B cell (primary cell): Measurements from ENCODE around the gene MED13. TPM values are rescaled to one million over a fixed set of nuclear protein-coding genes. Genes with fewer than 3 reads are reported as not detected.

Experiments used
- ATAC-seq: fragments of 200-7000 bp; cut with Tn5 transposase; one replicate; pipeline ENCODE4 v1.10.0; 2021; ENCODE audit warnings: low read depth, mild to moderate bottlenecking, moderate number of reproducible peaks, moderate library complexity
- CTCF ChIA-PET: fragments of 350-600 bp; sonication (Branson Sonifier 250); formaldehyde crosslinking; loops from one replicate; lab custom pipeline; 2021; ENCODE audit warnings: antibody characterized with exemption, inconsistent platforms; lab: Charles Lee
- POLR2A ChIA-PET: fragments of 350-600 bp; sonication (Branson Sonifier 250); formaldehyde crosslinking; loops from one replicate; lab custom pipeline; 2021; ENCODE audit warnings: antibody characterized with exemption; lab: Charles Lee
- DNase-seq: peaks from one replicate; pipeline ENCODE4 v3.0.0; 2013
- H2AFZ ChIP-seq: 2 replicates; pipeline ENCODE4 v1.6.1; 2012; ENCODE audit warnings: mild to moderate bottlenecking, low read depth, low read length; ENCODE audit not compliant: insufficient read depth, poor library complexity, severe bottlenecking
- H3K27ac ChIP-seq, 2 donors: 1 replicate in 1 of 2; 2 replicates in 1 of 2; pipeline ENCODE4 v1.5.1; 2012 to 2013; ENCODE audit warnings: low read length in 2 of 2, mild to moderate bottlenecking in 2 of 2, moderate library complexity in 1 of 2
- H3K27me3 ChIP-seq, 4 experiments: fragments of 200-600 bp in 1 of 4; sonication (generic) in 1 of 4; replicated peaks in 1 of 4; 1 replicate in 2 of 4; 2 replicates in 2 of 4; pipeline versions ENCODE4 v1.6.1 to v1.7.0; 2013 to 2016; ENCODE audit warnings: low read length in 3 of 4, mild to moderate bottlenecking in 2 of 4, mixed read lengths in 1 of 4, moderate library complexity in 1 of 4; ENCODE audit not compliant: insufficient read depth in 4 of 4, control insufficient read depth in 3 of 4; ENCODE audit errors: control extremely low read depth in 1 of 4
- H3K36me3 ChIP-seq, 2 experiments: replicated peaks in 1 of 2; 1 replicate in 1 of 2; 2 replicates in 1 of 2; pipeline versions ENCODE4 v1.6.1 to v1.7.1; 2013; ENCODE audit warnings: low read length in 1 of 2; ENCODE audit not compliant: insufficient read depth in 2 of 2, control insufficient read depth in 1 of 2; ENCODE audit errors: control extremely low read depth in 1 of 2, extremely low read depth in 1 of 2
- H3K4me1 ChIP-seq, 2 donors: fragments of 200-600 bp in 1 of 2; sonication (generic) in 1 of 2; 1 replicate in 1 of 2; 2 replicates in 1 of 2; pipeline versions ENCODE4 v1.5.1 to v1.6.1; 2013 to 2017; ENCODE audit warnings: low read length in 2 of 2; ENCODE audit not compliant: control insufficient read depth in 2 of 2, insufficient read depth in 2 of 2
- H3K4me2 ChIP-seq: replicated peaks from 2 replicates; pipeline ENCODE3; 2012; ENCODE audit warnings: mild to moderate bottlenecking, low read depth, low read length; ENCODE audit not compliant: poor library complexity, severe bottlenecking
- H3K4me3 ChIP-seq, 5 experiments: fragments of 200-600 bp in 1 of 5; sonication (generic) in 1 of 5; 1 replicate in 3 of 5; 2 replicates in 2 of 5; pipeline versions ENCODE4 v1.5.1 to v1.7.0; 2011 to 2016; ENCODE audit warnings: low read length in 4 of 5, mild to moderate bottlenecking in 4 of 5, low read depth in 2 of 5, control low read depth in 1 of 5, moderate library complexity in 1 of 5; ENCODE audit not compliant: insufficient read depth in 1 of 5; ENCODE audit errors: control extremely low read depth in 1 of 5, extremely low read depth in 1 of 5
- H3K79me2 ChIP-seq: fragments of 200-600 bp; sonication (generic); one replicate; pipeline ENCODE4 v1.6.0; 2016; ENCODE audit warnings: low read length; ENCODE audit not compliant: control insufficient read depth, insufficient read depth
- H3K9ac ChIP-seq: fragments of 200-600 bp; sonication (generic); 2 replicates; pipeline ENCODE4 v1.6.1; 2017; ENCODE audit warnings: mild to moderate bottlenecking, low read length, moderate library complexity
- H3K9me3 ChIP-seq, 3 donors: one replicate each; pipeline versions ENCODE4 v1.6.1 to v1.7.1; 2013; ENCODE audit warnings: low read length in 2 of 3; ENCODE audit not compliant: control insufficient read depth in 2 of 3, insufficient read depth in 1 of 3; ENCODE audit errors: control extremely low read depth in 1 of 3
- H4K20me1 ChIP-seq: 2 replicates; pipeline ENCODE4 v1.6.0; 2012; ENCODE audit warnings: mild to moderate bottlenecking, low read length; ENCODE audit not compliant: insufficient read depth, control insufficient read depth, poor library complexity, severe bottlenecking
- H3K27ac Mint-ChIP-seq: one replicate; pipeline ENCODE4 v1.8.0; 2021; ENCODE audit warnings: mixed read lengths
- H3K27me3 Mint-ChIP-seq: one replicate; pipeline ENCODE4 v1.8.0; 2021; ENCODE audit warnings: mixed read lengths
- H3K4me1 Mint-ChIP-seq: one replicate; pipeline ENCODE4 v1.8.0; 2021; ENCODE audit warnings: mixed read lengths
- H3K4me3 Mint-ChIP-seq: one replicate; pipeline ENCODE4 v1.8.0; 2021; ENCODE audit warnings: mixed read lengths
- H3K9me3 Mint-ChIP-seq: one replicate; pipeline ENCODE4 v1.8.0; 2022; ENCODE audit warnings: mixed read lengths; ENCODE audit not compliant: insufficient read depth
- CTCF ChIP-seq: fragments of 200-600 bp; IDR thresholded peaks from one replicate; pipeline ENCODE4 v1.8.0; 2022; ENCODE audit warnings: antibody characterized with exemption, mild to moderate bottlenecking
- EZH2 ChIP-seq: IDR thresholded peaks from 2 replicates; pipeline ENCODE4 v1.6.1; 2012; ENCODE audit warnings: borderline replicate concordance, low read depth, mild to moderate bottlenecking, moderate library complexity, low read length; ENCODE audit not compliant: insufficient read depth, poor library complexity, severe bottlenecking
- WGBS: methylation state at CpG from one replicate; pipeline ENCODE4 v1.1.5; 2013; ENCODE audit warnings: missing lambda C conversion rate; ENCODE audit not compliant: insufficient coverage; 5-methylcytosine and 5-hydroxymethylcytosine counted together
- intact Hi-C: fragments of 100-400 bp; cut with micrococcal nuclease; formaldehyde crosslinking; loops from one replicate; pipeline ENCODE4 v1.10.0; 2022
- polyA plus RNA-seq: library from polyadenylated mRNA; depleted of rRNA; stranded (reverse); fragments of >200 nt; gene quantifications from 2 replicates; pipeline ENCODE4 v1.2.3, GENCODE V29; 2012
- total RNA-seq, 2 donors: library from RNA; stranded (reverse); fragments of 120-200 nt in 1 of 2; gene quantifications; 1 replicate in 1 of 2; 2 replicates in 1 of 2; pipeline versions ENCODE4 v1.2.3 to v1.2.4, GENCODE V29; 2013 to 2022

MED13 gene
- total and polyA plus RNA-seq, 2 donors (not counting 1 experiment from before 2014, with no cell fraction given): 17.3 to 120 TPM

GRCh38 chr17:61968757-61969156, 96.3 kb downstream of the MED13 start:
- Histone ChIP-seq H3K9me3 (no peaks in the 10 kb centered on the region), H3K4me1 (no peaks in the 10 kb centered on the region), H3K4me3 (no peak overlapping the region), H3K27me3 (no peaks in the 10 kb centered on the region), H3K9ac (no peak overlapping the region), H3K27ac (no peak overlapping the region), H2AFZ (no peak overlapping the region), H3K79me2 (no peaks in the 10 kb centered on the region), H3K36me3 (peaks cover 6 to 70% of the 10 kb centered on the region in 2 experiments), H3K4me2 (no peak overlapping the region), H4K20me1 (peaks cover 4% of the 10 kb centered on the region)
- no peaks in the 10 kb centered on the region for H3K9me3 Mint-ChIP-seq
- no peaks in the 10 kb centered on the region for H3K4me1 Mint-ChIP-seq
- no peaks in the 10 kb centered on the region for H3K27me3 Mint-ChIP-seq
- no peak overlapping the region for H3K4me3 Mint-ChIP-seq
- WGBS: 100% methylated on average over 4 of the region's 5 CpGs
- ChIA-PET POLR2A (no interaction called here), CTCF (interaction anchor here (0.7 kb wide), 1 partner anchor 141 kb away, joined by 3 read pairs; no protein-coding TSS in a partner anchor)
- intact Hi-C loops: loop anchor here (10.0 kb wide), 1 partner anchor 46 kb away; no protein-coding TSS in a partner anchor
- ATAC-seq (no peak), DNase-seq (no peak)
- H3K27ac Mint-ChIP-seq: no peak overlapping the region
- no peak for TF ChIP-seq CTCF
- no peak for TF ChIP-seq EZH2

- Histone ChIP-seq H3K9ac (no peak overlapping the region), H3K4me3 (no peak overlapping the region), H3K27ac (no peak overlapping the region), H3K79me2 (no peaks in the 10 kb centered on the region), H3K36me3 (peaks cover 9 to 76% of the 10 kb centered on the region in 2 experiments), H3K27me3 (no peaks in the 10 kb centered on the region), H3K4me2 (no peak overlapping the region), H2AFZ (no peak overlapping the region), H3K9me3 (no peaks in the 10 kb centered on the region), H3K4me1 (no peaks in the 10 kb centered on the region), H4K20me1 (peaks cover 4% of the 10 kb centered on the region)
- Mint-ChIP-seq H3K4me3 (no peak overlapping the region), H3K27ac (no peak overlapping the region), H3K9me3 (no peaks in the 10 kb centered on the region), H3K4me1 (no peaks in the 10 kb centered on the region), H3K27me3 (no peaks in the 10 kb centered on the region)
- ChIA-PET CTCF (no interaction called here), POLR2A (no interaction called here)
- intact Hi-C loops: loop anchor here (10.0 kb wide), 1 partner anchor 47 kb away; no protein-coding TSS in a partner anchor
- no peak for DNase-seq
- no peak for TF ChIP-seq CTCF
- no peak for TF ChIP-seq EZH2
- ATAC-seq: no peak
- no CpG with 5 or more reads among the region's 2 CpGs for WGBS
Observed at GRCh38 chr17:61967729-61968128, 97.3 kb downstream of the MED13 start.
